SK-N-SH (cell line): ENCODE results near the gene INS. TPM values are rescaled to one million over a fixed set of nuclear protein-coding genes. Genes with fewer than 3 reads are reported as not detected.
A peak's percentile ranks its signal among the peaks of the same experiment; 100 is the strongest.

ENCODE experiments used
- CTCF ChIA-PET: fragments of 300-600, 350-600 bp; formaldehyde crosslinking; extraction: SDS; loops from one replicate; lab custom pipeline; 2021; lab: Yijun Ruan, JAX
- POLR2A ChIA-PET: fragments of 350-600 bp; sonication (Branson Sonifier 250); formaldehyde crosslinking; extraction: SDS; loops from one replicate; lab custom pipeline; 2020; ENCODE audit warnings: antibody characterized with exemption, inconsistent platforms; lab: Yijun Ruan, JAX
- DNase-seq: peaks from one replicate; pipeline ENCODE4 v3.0.0; 2012
- H2AFZ ChIP-seq: fragments of 200-600 bp; sonication (generic); 2 replicates; pipeline ENCODE4 v1.8.1; 2016; ENCODE audit warnings: antibody characterized with exemption, mild to moderate bottlenecking, low read depth
- H3F3A ChIP-seq: fragments of 200-600 bp; sonication (generic); replicated peaks from 2 replicates; pipeline ENCODE3; 2016; ENCODE audit warnings: antibody characterized with exemption, mild to moderate bottlenecking; ENCODE audit not compliant: insufficient read depth
- H3K27ac ChIP-seq, 2 experiments: fragments of 200-500 bp in 1 of 2; fragments of 200-600 bp in 1 of 2; sonication (Bioruptor generic) in 1 of 2; sonication (generic), shearing (Covaris generic) in 1 of 2; 2 replicates each; pipeline versions ENCODE4 v1.5.1 to v1.6.1; 2014 to 2016; ENCODE audit warnings: low read depth in 2 of 2, inconsistent platforms in 1 of 2, low read length in 1 of 2, mild to moderate bottlenecking in 1 of 2, mixed read lengths in 1 of 2
- H3K27me3 ChIP-seq: fragments of 200-600 bp; sonication (generic), shearing (Covaris generic); 2 replicates; pipeline ENCODE4 v1.6.1; 2016; ENCODE audit warnings: mixed run types; ENCODE audit not compliant: insufficient read depth
- H3K36me3 ChIP-seq, 2 experiments: fragments of 200-500 bp in 1 of 2; fragments of 200-600 bp in 1 of 2; sonication (Bioruptor generic) in 1 of 2; sonication (generic) in 1 of 2; replicated peaks in 1 of 2; 2 replicates each; pipeline versions ENCODE3 to v1.5.1; 2014 to 2016; ENCODE audit warnings: low read length in 1 of 2, mild to moderate bottlenecking in 1 of 2; ENCODE audit not compliant: insufficient read depth in 2 of 2, control insufficient read depth in 1 of 2
- H3K4me1 ChIP-seq, 2 experiments: fragments of 200-500 bp in 1 of 2; fragments of 200-600 bp in 1 of 2; sonication (Bioruptor generic) in 1 of 2; sonication (generic), shearing (Covaris generic) in 1 of 2; 2 replicates each; pipeline versions ENCODE4 v1.5.1 to v1.6.1; 2014 to 2016; ENCODE audit warnings: low read depth in 1 of 2, low read length in 1 of 2, mixed run types in 1 of 2; ENCODE audit not compliant: insufficient read depth in 2 of 2, control insufficient read depth in 1 of 2
- H3K4me2 ChIP-seq: fragments of 200-600 bp; sonication (generic), shearing (Covaris generic); 2 replicates; pipeline ENCODE4 v1.6.1; 2017; ENCODE audit warnings: mixed run types
- H3K4me3 ChIP-seq, 2 experiments: fragments of 200-500 bp in 1 of 2; fragments of 200-600 bp in 1 of 2; sonication (Bioruptor generic) in 1 of 2; sonication (generic), shearing (Covaris generic) in 1 of 2; 2 replicates each; pipeline versions ENCODE4 v1.5.1 to v1.8.1; 2014 to 2016; ENCODE audit warnings: low read depth in 2 of 2, inconsistent platforms in 1 of 2, low read length in 1 of 2, mild to moderate bottlenecking in 1 of 2, mixed read lengths in 1 of 2, moderate library complexity in 1 of 2
- H3K79me2 ChIP-seq: fragments of 200-600 bp; sonication (generic); 2 replicates; pipeline ENCODE4 v1.8.1; 2017; ENCODE audit warnings: mild to moderate bottlenecking; ENCODE audit not compliant: insufficient read depth
- H3K9ac ChIP-seq: fragments of 200-600 bp; sonication (generic); 2 replicates; pipeline ENCODE4 v1.6.1; 2017; ENCODE audit warnings: mixed run types
- H3K9me2 ChIP-seq: fragments of 200-600 bp; sonication (generic); 2 replicates; pipeline ENCODE4 v1.6.1; 2017; ENCODE audit warnings: mixed run types
- H3K9me3 ChIP-seq: fragments of 200-600 bp; sonication (generic); 2 replicates; pipeline ENCODE4 v1.6.1; 2017; ENCODE audit warnings: mixed run types, mild to moderate bottlenecking, moderate library complexity
- H4K20me1 ChIP-seq: fragments of 200-600 bp; sonication (generic); 2 replicates; pipeline ENCODE4 v1.6.1; 2017; ENCODE audit warnings: mild to moderate bottlenecking, mixed run types; ENCODE audit not compliant: insufficient read depth
- CHD2 ChIP-seq: fragments of 150-350 bp; IDR thresholded peaks from 2 replicates; pipeline ENCODE4 v1.6.1; 2018; ENCODE audit warnings: low read length; ENCODE audit not compliant: partially characterized antibody
- CTCF ChIP-seq: fragments of 200-600 bp; sonication (generic); IDR thresholded peaks from 2 replicates; pipeline ENCODE4 v1.6.1; 2017; ENCODE audit warnings: antibody characterized with exemption, mild to moderate bottlenecking, moderate library complexity
- ELF1 ChIP-seq: IDR thresholded peaks from 2 replicates; pipeline ENCODE4 v1.4.0; 2012
- FOXJ3 ChIP-seq: sonication (generic); formaldehyde crosslinking; IDR thresholded peaks from 2 replicates; pipeline ENCODE4 v1.5.1; 2020; ENCODE audit warnings: mild to moderate bottlenecking, missing genetic modification reagents
- FOXM1 ChIP-seq: IDR thresholded peaks from 2 replicates; pipeline ENCODE4 v1.4.0; 2012; ENCODE audit warnings: low read depth, mild to moderate bottlenecking
- IRF3 ChIP-seq: fragments of 150-350 bp; IDR thresholded peaks from 2 replicates; pipeline ENCODE4 v1.6.1; 2016; ENCODE audit warnings: mild to moderate bottlenecking, low read depth, low read length
- MXI1 ChIP-seq: IDR thresholded peaks from 2 replicates; pipeline ENCODE4 v1.6.1; 2012; ENCODE audit warnings: mild to moderate bottlenecking, low read depth, low read length, improper control_type of control experiment
- NRF1 ChIP-seq: IDR thresholded peaks from 2 replicates; pipeline ENCODE4 v1.6.1; 2012; ENCODE audit warnings: low read depth, mild to moderate bottlenecking, low read length
- POLR2AphosphoS5 ChIP-seq: IDR thresholded peaks from 2 replicates; pipeline ENCODE4 v1.6.1; 2012; ENCODE audit warnings: low read depth, low read length
- RAD21 ChIP-seq: IDR thresholded peaks from 2 replicates; pipeline ENCODE4 v1.6.1; 2012; ENCODE audit warnings: mild to moderate bottlenecking, low read length
- RFX5 ChIP-seq: IDR thresholded peaks from 2 replicates; pipeline ENCODE4 v1.6.1; 2012; ENCODE audit warnings: mild to moderate bottlenecking, improper control_type of control experiment, low read length
- SIN3A ChIP-seq: IDR thresholded peaks from 2 replicates; pipeline ENCODE4 v1.6.1; 2012; ENCODE audit warnings: low read depth, mild to moderate bottlenecking, low read length, moderate library complexity, borderline replicate concordance
- USF1 ChIP-seq: IDR thresholded peaks from 2 replicates; pipeline ENCODE4 v1.4.0; 2012; ENCODE audit warnings: low read depth, borderline replicate concordance
- YY1 ChIP-seq: IDR thresholded peaks from 2 replicates; pipeline ENCODE4 v1.4.0; 2012; ENCODE audit warnings: low read depth, mild to moderate bottlenecking
- ZBTB33 ChIP-seq: IDR thresholded peaks from 2 replicates; pipeline ENCODE4 v1.4.0; 2012; ENCODE audit warnings: low read depth, borderline replicate concordance
- WGBS: methylation state at CpG from one replicate; pipeline ENCODE4 v1.1.6; 2017; ENCODE audit warnings: low lambda C conversion rate; 5-methylcytosine and 5-hydroxymethylcytosine counted together
- polyA plus RNA-seq, 3 experiments: library from polyadenylated mRNA; depleted of rRNA; stranded (reverse); fragments of >200 nt; gene quantifications; 2 replicates each; pipeline ENCODE4 v1.2.3, GENCODE V29; 2012

INS gene
- polyA plus RNA-seq, 1 of the 3 experiments (the other 2 are of a cell fraction), result not detected

GRCh38 chr11:2136952-2137201 is 24.1 kb downstream of the INS start:
- peaks cover 2% of the 10 kb centered on the region for H3F3A ChIP-seq
- 74% methylated on average over 7 of the region's 8 CpGs for WGBS
- H3K4me2 ChIP-seq, result no peak overlapping the region
- H3K9me3 ChIP-seq, result no peaks in the 10 kb centered on the region
- H3K79me2 ChIP-seq, result no peaks in the 10 kb centered on the region
- peaks cover 32% of the 10 kb centered on the region for H3K27me3 ChIP-seq
- ChIA-PET CTCF (interaction anchor here (0.5 to 25.3 kb wide), 5 partner anchors 13 to 823 kb away, joined by 3 to 1098 read pairs (median 3); no protein-coding TSS in a partner anchor), POLR2A (interaction anchor here (0.6 to 1.9 kb wide), 4 partner anchors 10 to 99 kb away, joined by 3 to 6 read pairs (median 4); no protein-coding TSS in a partner anchor)
- DNase-seq, result no peak
- H3K27ac ChIP-seq, result no peak overlapping the region
- no peaks in the 10 kb centered on the region for H3K36me3 ChIP-seq
- no peak overlapping the region for H3K9ac ChIP-seq
- H3K4me1 ChIP-seq, result peaks cover 0 to 17% of the 10 kb centered on the region in 2 experiments; a peak in 1 of 4 replicates
- peak overlapping the region in 1 of 2 experiments; percentile 41; a peak in 1 of 4 replicates for H3K4me3 ChIP-seq
- no peaks in the 10 kb centered on the region for H3K9me2 ChIP-seq
- no peak overlapping the region for H2AFZ ChIP-seq
- TF ChIP-seq RAD21 (no peak), USF1 (no peak), FOXM1 (no peak), SIN3A (no peak), NRF1 (no peak), FOXJ3 (CRISPR knock-in tag) (no peak), IRF3 (no peak), ZBTB33 (no peak), RFX5 (no peak), ELF1 (no peak), CHD2 (no peak), MXI1 (no peak), POLR2AphosphoS5 (no peak), YY1 (no peak), CTCF (no peak)
- H4K20me1 ChIP-seq, result no peaks in the 10 kb centered on the region
